ENCODE data around the gene ALDH3A2. TPM values are rescaled to one million over a fixed set of nuclear protein-coding genes. Genes with fewer than 3 reads are reported as not detected.

The ALDH3A2 gene
- total and polyA plus RNA-seq, 2 experiments from 2014 or later = 63.6 to 137 TPM

DNA sequence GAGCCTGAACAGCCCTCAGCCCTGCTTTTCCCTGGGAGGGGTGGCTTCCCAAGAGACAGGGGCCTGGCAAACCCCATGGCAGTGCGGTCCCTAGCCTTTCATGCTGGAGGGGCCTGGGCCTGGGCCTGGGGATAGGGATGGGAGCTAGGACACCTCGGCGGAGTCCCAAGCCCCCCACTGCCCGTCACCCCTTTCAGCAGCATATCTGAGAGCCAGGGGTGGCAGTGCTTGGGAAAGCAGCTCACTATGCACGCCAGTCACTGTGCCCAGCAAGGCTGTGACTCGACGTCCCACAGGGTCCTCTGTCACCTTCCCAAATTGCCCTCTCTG is 68.4 kb downstream of the ALDH3A2 start:
- no peak for TF ChIP-seq EZH2phosphoT487 (IDR thresholded peaks at IDR 0.05; ENCODE audit: low read depth, severe bottlenecking, unreplicated experiment)
- peaks cover 5% of the 10 kb centered on the region for H3K4me1 ChIP-seq (ENCODE audit: insufficient read depth)
- H4K20me1 ChIP-seq (ENCODE audit: insufficient read depth, poor library complexity, severe bottlenecking) = no peaks in the 10 kb centered on the region
- no peak overlapping the region for H2AFZ ChIP-seq
- no peaks in the 10 kb centered on the region for H3K79me2 ChIP-seq
- H3K36me3 ChIP-seq (replicated peaks; ENCODE audit: insufficient read depth, low read depth) = no peaks in the 10 kb centered on the region
- no peaks in the 10 kb centered on the region for H3K9me2 ChIP-seq (replicated peaks; ENCODE audit: insufficient read depth)
- no peak overlapping the region for H3K27ac ChIP-seq
- WGBS (ENCODE audit: low lambda C conversion rate, missing lambda C conversion rate) = 90% methylated on average over 7 of the region's 7 CpGs
- H3K4me2 ChIP-seq = no peak overlapping the region
- no peak overlapping the region for H3K4me3 ChIP-seq
- H3K27me3 ChIP-seq = no peaks in the 10 kb centered on the region
- no peak for DNase-seq (ENCODE audit: low spot score)
- H3K9me3 ChIP-seq (ENCODE audit: low read depth) = no peaks in the 10 kb centered on the region

DNA sequence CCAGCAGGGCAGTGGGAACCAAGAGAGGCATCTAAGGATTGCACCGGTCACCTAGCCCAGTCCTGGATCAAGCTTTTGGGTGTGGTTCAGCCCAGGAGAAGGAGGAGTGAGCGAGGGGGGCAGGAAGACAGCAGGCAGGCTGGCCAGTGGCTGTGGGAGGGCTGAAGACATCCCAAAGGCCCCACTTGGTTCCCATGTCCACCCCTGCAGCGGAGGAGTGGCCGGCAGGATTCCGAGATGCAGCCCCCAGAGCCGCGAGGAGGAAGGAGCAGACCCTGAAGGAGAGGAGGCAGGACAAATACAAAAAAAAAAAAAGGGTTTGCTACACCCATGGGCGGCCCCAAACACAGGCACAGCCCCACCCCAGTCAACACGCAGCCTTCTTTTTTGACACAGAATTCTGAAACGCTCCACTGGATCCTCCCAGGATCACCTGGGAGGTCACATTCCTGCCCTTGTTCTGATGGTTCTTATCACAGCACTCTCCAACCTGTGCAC is 68.9 kb downstream of the ALDH3A2 start:
- H3K4me1 ChIP-seq (ENCODE audit: insufficient read depth) = peaks cover 5% of the 10 kb centered on the region
- no peak overlapping the region for H3K27ac ChIP-seq

GRCh38 chr17:19718041-19718612 is 69.6 kb downstream of the ALDH3A2 start:
- TF ChIP-seq, protein P1, sequence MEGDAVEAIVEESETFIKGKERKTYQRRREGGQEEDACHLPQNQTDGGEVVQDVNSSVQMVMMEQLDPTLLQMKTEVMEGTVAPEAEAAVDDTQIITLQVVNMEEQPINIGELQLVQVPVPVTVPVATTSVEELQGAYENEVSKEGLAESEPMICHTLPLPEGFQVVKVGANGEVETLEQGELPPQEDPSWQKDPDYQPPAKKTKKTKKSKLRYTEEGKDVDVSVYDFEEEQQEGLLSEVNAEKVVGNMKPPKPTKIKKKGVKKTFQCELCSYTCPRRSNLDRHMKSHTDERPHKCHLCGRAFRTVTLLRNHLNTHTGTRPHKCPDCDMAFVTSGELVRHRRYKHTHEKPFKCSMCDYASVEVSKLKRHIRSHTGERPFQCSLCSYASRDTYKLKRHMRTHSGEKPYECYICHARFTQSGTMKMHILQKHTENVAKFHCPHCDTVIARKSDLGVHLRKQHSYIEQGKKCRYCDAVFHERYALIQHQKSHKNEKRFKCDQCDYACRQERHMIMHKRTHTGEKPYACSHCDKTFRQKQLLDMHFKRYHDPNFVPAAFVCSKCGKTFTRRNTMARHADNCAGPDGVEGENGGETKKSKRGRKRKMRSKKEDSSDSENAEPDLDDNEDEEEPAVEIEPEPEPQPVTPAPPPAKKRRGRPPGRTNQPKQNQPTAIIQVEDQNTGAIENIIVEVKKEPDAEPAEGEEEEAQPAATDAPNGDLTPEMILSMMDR (IDR thresholded peaks at IDR 0.05; ENCODE audit: poor library complexity) = no peak
- TF ChIP-seq EZH2phosphoT487 (IDR thresholded peaks at IDR 0.05; ENCODE audit: low read depth, severe bottlenecking, unreplicated experiment) = no peak
- no peak for TF ChIP-seq EZH2 (IDR thresholded peaks at IDR 0.05; ENCODE audit: borderline replicate concordance)
- Histone ChIP-seq H3K79me2 (no peaks in the 10 kb centered on the region), H2AFZ (no peak overlapping the region), H3K4me3 (no peak overlapping the region), H3K36me3 (replicated peaks; ENCODE audit: insufficient read depth, low read depth) (no peaks in the 10 kb centered on the region), H3K9me3 (ENCODE audit: low read depth) (no peaks in the 10 kb centered on the region), H3K4me1 (ENCODE audit: insufficient read depth) (peaks cover 5% of the 10 kb centered on the region), H4K20me1 (ENCODE audit: insufficient read depth, poor library complexity, severe bottlenecking) (no peaks in the 10 kb centered on the region), H3K4me2 (no peak overlapping the region), H3K9me2 (replicated peaks; ENCODE audit: insufficient read depth) (no peaks in the 10 kb centered on the region), H3K27me3 (no peaks in the 10 kb centered on the region), H3K27ac (no peak overlapping the region)
- WGBS (ENCODE audit: low lambda C conversion rate, missing lambda C conversion rate) = 84% methylated on average over 12 of the region's 12 CpGs
- DNase-seq (ENCODE audit: low spot score) = no peak

More for the DNA sequence above, 68.9 kb downstream of the ALDH3A2 start:
- H2AFZ ChIP-seq = no peak overlapping the region
- H3K4me2 ChIP-seq = no peak overlapping the region
- no peak for TF ChIP-seq EZH2 (IDR thresholded peaks at IDR 0.05; ENCODE audit: borderline replicate concordance)
- no peak for TF ChIP-seq EZH2phosphoT487 (IDR thresholded peaks at IDR 0.05; ENCODE audit: low read depth, severe bottlenecking, unreplicated experiment)
- TF ChIP-seq, protein P1 (IDR thresholded peaks at IDR 0.05; ENCODE audit: poor library complexity) = no peak
- no peaks in the 10 kb centered on the region for H3K27me3 ChIP-seq
- no peaks in the 10 kb centered on the region for H3K9me3 ChIP-seq (ENCODE audit: low read depth)
- H4K20me1 ChIP-seq (ENCODE audit: insufficient read depth, poor library complexity, severe bottlenecking) = no peaks in the 10 kb centered on the region
- no peaks in the 10 kb centered on the region for H3K79me2 ChIP-seq
- H3K36me3 ChIP-seq (replicated peaks; ENCODE audit: insufficient read depth, low read depth) = no peaks in the 10 kb centered on the region
- no peak for DNase-seq (ENCODE audit: low spot score)
- WGBS (ENCODE audit: low lambda C conversion rate, missing lambda C conversion rate) = 87% methylated on average over 10 of the region's 10 CpGs
- H3K9me2 ChIP-seq (replicated peaks; ENCODE audit: insufficient read depth) = no peaks in the 10 kb centered on the region
- H3K4me3 ChIP-seq = no peak overlapping the region

DNA sequence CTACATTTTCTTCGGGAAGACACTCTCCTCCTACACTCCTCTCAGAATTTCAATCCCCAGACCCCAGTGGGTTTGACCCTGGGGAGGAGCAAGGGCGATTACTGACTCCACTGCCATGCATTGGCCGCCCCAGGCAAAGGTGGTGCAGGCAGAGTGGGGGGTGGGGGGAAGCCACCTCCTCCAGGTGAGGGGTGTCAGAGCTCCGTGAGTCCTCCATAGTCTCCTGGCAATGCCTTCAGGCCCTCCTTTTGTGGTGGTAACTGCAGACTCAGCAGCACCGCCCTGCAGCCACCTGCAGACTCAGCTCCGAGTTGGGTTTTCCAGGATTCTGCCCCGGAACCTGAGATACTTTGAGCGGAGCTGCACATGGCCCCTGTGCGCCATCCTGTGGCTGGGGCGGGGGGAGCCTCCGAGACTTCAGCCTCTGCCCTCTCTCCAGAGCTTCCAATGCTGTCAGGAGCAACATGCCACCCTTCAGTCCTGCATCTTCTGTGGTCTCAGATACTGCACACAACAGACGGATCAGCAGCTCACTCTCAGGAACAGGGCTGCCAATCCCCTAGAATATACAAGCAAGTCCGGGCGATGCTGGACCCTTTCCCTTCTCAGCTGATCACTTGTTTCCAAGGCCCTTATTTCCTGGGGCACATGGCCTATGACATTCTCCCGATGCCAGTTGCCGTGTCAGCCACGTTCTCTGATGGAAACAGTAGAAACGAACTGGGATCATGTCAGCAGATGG is 70.2 kb downstream of the ALDH3A2 start:
- no peaks in the 10 kb centered on the region for H4K20me1 ChIP-seq (ENCODE audit: insufficient read depth, poor library complexity, severe bottlenecking)
- DNase-seq (ENCODE audit: low spot score) = no peak
- peaks cover 5% of the 10 kb centered on the region for H3K4me1 ChIP-seq (ENCODE audit: insufficient read depth)
- no peaks in the 10 kb centered on the region for H3K27me3 ChIP-seq
- H3K4me2 ChIP-seq = no peak overlapping the region
- no peaks in the 10 kb centered on the region for H3K79me2 ChIP-seq
- no peak overlapping the region for H3K27ac ChIP-seq
- TF ChIP-seq EZH2phosphoT487 (IDR thresholded peaks at IDR 0.05; ENCODE audit: low read depth, severe bottlenecking, unreplicated experiment) (no peak), EZH2 (IDR thresholded peaks at IDR 0.05; ENCODE audit: borderline replicate concordance) (no peak)
- TF ChIP-seq, protein P1 (IDR thresholded peaks at IDR 0.05; ENCODE audit: poor library complexity) = no peak
- no peak overlapping the region for H2AFZ ChIP-seq
- no peaks in the 10 kb centered on the region for H3K36me3 ChIP-seq (replicated peaks; ENCODE audit: insufficient read depth, low read depth)
- no peaks in the 10 kb centered on the region for H3K9me2 ChIP-seq (replicated peaks; ENCODE audit: insufficient read depth)
- WGBS (ENCODE audit: low lambda C conversion rate, missing lambda C conversion rate) = 81% methylated on average over 18 of the region's 18 CpGs
- no peak overlapping the region for H3K4me3 ChIP-seq
- H3K9me3 ChIP-seq (ENCODE audit: low read depth) = no peaks in the 10 kb centered on the region

Measured in hepatocyte (in vitro differentiated cells).